Dedifferentiated amniotic fluid mesenchymal stem cell (primary cell): ENCODE data around the gene NPIPA2.
"Not testable (repeated sequence)": the region's sequence is repeated elsewhere in the genome, so short reads cannot be mapped to it uniquely, and the experiment has no call there.

Experiments
- DNase-seq: peaks from one replicate; pipeline ENCODE4 v3.0.0-alpha.2; 2016; ENCODE audit errors: extremely low spot score

Gene NPIPA2

DNA sequence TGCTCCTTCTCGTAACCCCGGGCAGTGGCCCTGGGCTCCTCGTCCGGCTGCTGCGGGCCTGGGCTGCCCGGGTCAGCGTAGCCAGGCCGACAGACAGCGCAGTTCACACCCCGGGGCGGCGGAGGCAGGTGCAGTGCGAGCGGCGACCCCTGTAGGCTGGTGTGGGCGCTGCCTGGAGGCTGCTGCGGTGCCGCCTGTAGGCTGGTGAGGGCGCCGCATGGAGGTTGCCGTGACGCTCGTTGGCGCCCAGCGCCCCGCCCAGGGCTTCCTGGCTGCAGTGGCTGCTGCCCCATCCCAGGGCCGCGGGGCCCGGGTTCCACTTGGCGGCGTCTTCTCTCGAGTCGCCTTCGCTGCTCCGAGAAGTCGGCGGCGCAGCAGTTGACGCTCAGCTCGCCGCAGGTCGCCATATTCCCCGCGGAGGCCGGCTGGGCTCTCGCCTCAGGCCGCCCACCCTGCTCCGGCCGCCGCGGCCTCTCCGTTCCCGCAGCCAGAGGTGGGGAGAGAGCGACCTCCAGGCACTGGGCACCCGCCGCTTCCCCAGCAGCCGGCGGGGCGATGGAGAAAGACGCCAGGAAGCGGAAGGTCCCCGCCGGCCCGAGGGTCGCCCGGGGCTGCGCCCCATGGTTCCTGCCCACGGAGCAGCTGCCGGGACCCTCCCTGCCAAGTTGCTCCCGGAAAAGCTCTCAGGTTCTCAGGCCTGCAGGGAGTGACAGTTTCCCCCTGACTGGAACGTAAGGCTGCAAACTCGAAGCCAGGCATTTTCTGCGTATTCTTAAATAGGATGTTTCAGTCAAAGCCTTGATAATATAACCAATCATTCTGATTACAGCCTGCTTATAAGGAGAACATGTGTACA is at the start of gene NPIPA2:
Gene NPIPA2 (plus strand): TSS at position 261 of the 856 bp plus-strand sequence. CDS start 5,533 bp downstream, outside the sequence.
- not testable (repeated sequence) for DNase-seq

DNA sequence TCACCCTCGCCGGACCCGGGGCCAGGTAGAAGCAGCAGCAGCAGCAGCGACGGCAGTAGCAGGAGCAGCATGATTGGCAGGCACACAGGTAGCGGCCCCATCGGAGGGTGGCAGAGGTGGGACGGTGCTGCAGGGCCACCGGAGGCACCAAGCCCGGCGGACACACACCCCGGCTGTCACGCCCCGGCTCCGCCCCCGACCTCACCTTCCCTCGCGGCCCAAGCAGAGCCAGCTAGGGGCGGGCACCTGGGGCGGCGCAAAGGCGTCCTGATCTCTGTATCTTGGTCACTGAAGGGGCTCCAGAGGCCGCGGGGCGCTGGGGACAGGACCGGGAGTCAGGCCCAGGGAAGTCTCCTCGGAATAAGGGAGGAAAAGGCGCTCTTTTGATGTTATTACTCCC is 48.2 kb upstream of the NPIPA2 start, which contains the start of gene PLA2G10:
Gene PLA2G10 (minus strand): TSS at position 180 of the 400 bp plus-strand sequence. CDS start 79 bp downstream, at position 101.
- DNase-seq = not testable (repeated sequence)

DNA sequence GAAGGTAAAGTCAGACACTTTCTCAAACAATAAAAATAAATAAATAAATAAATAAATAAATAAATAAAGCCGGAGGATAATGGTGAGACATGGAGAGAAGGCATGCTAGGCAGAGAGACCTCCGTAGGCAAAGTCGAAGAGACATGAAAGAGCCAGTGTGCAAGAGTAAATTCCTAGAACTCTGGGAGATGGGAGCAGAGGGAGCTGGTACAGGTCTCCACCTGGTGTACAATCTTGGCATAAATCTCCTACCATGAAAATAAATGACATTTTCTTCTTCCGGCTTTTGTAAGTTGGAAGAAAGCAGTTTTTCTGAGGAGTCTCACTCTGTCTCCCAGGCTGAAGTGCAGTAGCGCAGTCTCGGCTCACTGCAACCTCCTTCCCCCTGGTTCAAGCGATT is 40.5 kb upstream of the NPIPA2 start:
- DNase-seq = not testable (repeated sequence)

DNA sequence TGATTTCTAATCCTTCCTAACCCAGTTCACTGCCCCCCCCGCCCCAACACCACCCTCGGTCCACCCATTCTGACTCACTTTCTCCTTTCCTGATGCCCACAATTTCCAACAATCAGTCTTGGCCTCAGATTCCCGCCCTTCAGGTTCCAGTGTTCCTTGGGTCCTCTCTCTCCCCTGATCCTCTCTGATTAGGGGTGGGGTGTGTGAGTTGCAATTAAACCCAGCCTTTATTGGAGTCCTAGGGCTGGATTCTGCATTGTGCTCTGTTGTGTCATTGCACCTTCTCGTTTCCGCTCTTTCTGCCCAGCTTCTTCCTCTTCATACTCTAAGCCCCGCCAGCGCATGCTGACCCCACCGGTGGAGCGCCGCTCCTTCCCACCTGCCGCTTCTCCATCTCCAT is 39.7 kb upstream of the NPIPA2 start:
- DNase-seq = not testable (repeated sequence)

DNA sequence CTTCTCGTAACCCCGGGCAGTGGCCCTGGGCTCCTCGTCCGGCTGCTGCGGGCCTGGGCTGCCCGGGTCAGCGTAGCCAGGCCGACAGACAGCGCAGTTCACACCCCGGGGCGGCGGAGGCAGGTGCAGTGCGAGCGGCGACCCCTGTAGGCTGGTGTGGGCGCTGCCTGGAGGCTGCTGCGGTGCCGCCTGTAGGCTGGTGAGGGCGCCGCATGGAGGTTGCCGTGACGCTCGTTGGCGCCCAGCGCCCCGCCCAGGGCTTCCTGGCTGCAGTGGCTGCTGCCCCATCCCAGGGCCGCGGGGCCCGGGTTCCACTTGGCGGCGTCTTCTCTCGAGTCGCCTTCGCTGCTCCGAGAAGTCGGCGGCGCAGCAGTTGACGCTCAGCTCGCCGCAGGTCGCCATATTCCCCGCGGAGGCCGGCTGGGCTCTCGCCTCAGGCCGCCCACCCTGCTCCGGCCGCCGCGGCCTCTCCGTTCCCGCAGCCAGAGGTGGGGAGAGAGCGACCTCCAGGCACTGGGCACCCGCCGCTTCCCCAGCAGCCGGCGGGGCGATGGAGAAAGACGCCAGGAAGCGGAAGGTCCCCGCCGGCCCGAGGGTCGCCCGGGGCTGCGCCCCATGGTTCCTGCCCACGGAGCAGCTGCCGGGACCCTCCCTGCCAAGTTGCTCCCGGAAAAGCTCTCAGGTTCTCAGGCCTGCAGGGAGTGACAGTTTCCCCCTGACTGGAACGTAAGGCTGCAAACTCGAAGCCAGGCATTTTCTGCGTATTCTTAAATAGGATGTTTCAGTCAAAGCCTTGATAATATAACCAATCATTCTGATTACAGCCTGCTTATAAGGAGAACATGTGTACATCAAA is 38.9 kb upstream of the NPIPA2 start, which contains the start of gene NPIPA3:
Gene NPIPA3 (plus strand): TSS at position 256 of the 856 bp plus-strand sequence. CDS start 5,533 bp downstream, outside the sequence.
- not testable (repeated sequence) for DNase-seq

DNA sequence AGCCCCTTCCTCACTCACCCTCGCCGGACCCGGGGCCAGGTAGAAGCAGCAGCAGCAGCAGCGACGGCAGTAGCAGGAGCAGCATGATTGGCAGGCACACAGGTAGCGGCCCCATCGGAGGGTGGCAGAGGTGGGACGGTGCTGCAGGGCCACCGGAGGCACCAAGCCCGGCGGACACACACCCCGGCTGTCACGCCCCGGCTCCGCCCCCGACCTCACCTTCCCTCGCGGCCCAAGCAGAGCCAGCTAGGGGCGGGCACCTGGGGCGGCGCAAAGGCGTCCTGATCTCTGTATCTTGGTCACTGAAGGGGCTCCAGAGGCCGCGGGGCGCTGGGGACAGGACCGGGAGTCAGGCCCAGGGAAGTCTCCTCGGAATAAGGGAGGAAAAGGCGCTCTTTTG is 9.1 kb upstream of the NPIPA2 start:
- not testable (repeated sequence) for DNase-seq

DNA sequence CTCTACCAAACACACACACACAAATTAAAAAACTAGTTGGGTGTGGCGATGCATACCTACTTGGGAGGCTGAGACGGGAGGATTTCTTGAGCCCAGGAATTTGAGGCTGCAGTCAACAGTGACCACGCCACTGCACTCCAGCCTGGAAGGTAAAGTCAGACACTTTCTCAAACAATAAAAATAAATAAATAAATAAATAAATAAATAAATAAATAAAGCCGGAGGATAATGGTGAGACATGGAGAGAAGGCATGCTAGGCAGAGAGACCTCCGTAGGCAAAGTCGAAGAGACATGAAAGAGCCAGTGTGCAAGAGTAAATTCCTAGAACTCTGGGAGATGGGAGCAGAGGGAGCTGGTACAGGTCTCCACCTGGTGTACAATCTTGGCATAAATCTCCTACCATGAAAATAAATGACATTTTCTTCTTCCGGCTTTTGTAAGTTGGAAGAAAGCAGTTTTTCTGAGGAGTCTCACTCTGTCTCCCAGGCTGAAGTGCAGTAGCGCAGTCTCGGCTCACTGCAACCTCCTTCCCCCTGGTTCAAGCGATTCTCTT is 1.4 kb upstream of the NPIPA2 start:
- not testable (repeated sequence) for DNase-seq

DNA sequence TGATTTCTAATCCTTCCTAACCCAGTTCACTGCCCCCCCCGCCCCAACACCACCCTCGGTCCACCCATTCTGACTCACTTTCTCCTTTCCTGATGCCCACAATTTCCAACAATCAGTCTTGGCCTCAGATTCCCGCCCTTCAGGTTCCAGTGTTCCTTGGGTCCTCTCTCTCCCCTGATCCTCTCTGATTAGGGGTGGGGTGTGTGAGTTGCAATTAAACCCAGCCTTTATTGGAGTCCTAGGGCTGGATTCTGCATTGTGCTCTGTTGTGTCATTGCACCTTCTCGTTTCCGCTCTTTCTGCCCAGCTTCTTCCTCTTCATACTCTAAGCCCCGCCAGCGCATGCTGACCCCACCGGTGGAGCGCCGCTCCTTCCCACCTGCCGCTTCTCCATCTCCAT is 539 bp upstream of the NPIPA2 start:
- DNase-seq = not testable (repeated sequence)

DNA sequence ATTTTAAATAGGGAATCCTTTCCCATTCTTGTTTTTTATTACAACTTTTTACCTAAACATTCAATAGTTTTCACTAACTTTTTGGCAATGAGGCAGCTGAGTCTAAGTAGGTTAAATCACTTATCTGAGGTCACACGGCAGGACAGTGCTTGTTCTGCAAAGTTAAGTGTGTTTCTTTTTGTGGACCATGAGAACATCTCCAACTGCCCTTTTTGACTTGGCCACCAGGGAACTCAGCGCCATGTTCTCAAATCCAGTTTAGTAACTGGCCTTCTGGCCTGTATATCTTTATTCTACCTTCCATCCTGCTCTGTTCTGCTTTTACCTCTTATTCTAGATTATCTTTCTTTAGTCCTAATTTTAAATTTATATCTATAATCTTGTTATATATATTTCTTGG is 31.3 kb downstream of the NPIPA2 start:
- not testable (repeated sequence) for DNase-seq

DNA sequence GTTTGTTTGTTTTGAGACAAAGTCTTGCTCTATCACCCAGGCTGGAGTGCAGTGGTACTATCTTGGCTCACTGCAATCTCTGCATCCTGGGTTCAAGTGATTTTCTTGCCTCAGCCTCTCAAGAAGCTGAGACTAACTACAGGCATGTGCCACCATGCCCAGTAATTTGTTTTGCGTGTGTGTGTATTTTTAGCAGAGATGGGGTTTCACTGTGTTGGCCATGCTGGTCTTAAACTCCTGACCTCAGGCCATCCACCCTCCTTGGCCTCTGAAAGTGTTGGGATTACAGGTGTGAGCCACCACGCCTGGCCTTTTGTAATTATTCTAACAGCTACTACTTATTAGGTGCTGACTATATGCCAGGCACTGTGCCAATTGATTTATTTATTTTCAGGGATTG is 33.3 kb downstream of the NPIPA2 start:
- DNase-seq = not testable (repeated sequence)

DNA sequence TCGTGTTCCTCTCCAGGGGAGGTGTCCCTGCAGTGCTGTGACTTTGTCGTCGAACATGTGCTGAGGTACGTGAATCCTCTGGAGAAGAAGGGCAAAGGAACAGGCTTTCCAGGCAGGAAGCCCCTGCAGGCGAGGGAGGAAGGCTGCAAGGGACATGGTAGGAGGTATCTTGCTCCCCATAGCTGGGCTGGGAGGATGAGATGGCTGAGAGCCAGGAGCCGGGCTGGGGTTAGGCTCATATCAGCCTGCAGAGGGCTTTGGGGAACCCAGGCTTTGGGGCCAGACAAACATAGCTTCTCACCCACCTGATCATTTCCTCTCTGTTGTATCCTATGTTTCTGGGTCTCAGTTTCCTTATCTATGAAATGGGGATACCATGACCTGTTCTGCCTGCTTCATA is 34.4 kb downstream of the NPIPA2 start:
- not testable (repeated sequence) for DNase-seq

DNA sequence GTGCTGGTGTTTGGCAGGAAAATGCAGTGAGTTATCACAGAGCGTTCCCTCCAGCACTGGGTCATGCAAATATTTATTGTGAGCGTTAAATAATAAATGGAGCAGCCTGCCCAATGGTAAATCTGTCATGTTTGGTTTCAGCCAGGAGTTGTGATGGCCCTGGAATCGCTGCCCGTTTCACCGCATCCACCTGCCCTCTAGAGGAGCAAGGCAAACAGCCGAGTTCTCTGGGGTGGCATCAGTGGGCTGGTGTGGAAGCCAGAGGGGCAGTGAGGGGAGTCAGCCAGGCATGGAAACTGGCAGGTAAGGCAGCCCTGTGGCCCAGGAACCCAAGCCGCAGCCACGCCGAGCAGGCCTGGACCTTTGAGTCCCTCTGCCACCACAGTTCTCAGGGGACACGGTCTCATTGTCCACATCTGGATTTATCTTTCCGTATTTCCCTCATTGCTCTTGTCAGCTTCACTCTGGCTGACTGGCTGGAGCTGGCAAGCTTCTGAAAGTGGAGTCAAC is 37.1 kb downstream of the NPIPA2 start:
- not testable (repeated sequence) for DNase-seq

DNA sequence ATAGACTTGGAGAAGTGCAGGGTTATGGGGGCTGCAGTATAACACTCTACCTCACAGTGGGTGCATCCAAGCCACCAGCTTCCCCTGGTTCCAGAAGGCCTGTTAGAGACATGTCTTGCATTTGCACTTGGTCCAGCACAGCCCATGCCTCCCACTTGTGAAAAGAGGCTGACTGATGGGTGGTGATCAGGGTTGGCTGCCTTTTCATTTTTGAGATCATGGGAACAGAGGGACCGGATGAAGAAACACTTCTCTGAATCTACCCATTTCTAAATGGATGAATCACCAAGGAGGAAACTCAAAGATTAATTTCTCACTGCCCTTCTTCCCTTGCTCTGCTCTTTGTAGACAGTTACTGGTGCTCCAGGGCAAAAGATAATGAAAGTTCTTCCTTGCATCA is 43.8 kb downstream of the NPIPA2 start:
- DNase-seq = not testable (repeated sequence)

DNA sequence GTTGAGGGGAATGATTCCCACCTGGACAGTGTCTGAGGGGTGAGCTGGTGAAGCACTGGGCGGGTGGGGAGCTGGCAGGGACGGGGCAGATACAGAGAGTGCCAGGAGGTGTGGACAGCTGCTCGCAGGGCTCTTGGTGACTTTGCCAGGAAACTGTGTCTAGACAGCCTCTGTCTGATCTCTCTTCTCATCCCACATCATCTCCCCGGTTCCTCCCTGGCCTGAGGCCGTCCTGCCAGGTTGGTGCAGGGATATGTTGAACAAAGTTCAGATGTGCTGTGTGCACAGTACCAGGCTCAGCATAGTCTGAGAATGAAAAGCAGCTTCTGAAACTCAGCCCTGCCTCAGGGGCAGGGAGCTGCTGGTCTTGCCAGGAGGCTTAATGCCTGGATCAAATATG is 47.2 kb downstream of the NPIPA2 start:
- not testable (repeated sequence) for DNase-seq

DNA sequence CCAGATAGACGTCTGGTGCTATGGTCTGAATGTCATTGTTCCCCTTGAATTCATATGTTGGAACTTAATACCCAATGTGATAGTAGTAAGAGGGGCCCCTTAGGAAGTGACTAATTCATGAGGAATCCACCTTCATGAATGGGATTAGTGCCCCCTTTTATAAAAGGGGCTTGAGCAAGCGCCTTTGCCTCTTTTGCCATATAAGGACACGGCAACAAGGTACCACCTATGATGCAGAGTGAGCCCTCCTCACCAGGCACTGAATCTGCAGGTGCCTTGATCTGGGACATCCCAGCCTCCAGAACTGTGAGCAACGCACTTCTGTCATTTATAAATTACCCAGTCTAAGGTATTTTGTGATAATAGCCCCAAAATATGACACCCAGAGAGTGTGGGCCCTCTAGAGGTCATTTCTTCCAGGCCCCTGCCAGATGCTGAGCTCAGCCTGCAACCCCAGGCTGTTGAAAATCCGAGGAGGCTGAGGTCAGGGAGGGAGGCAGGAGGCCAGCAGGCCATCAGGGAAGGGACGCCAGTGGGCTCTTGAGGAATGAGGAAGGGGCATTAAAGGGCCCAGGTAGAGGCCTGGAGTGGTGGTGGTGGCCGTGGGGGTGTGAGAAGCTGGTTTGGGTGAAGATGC is 48.1 kb downstream of the NPIPA2 start:
- not testable (repeated sequence) for DNase-seq

DNA sequence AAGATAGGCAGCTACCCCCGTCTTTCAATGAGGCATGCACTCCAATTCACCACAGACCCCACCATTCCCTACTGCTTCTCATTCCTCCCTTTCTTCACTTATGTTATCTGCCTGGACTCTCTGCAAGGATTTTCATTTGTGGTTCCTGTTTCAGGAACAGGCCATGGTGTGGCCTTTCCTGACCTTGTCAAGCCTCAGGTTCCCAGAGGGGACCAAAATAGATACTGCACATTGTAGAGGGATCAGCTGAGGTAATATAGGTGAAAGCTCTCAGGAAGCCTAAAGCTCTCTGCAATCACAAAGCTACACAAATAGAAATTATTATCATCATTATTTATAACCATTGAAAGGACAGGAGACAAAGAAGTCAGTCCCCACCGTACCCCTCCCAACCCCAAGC is 50.6 kb downstream of the NPIPA2 start:
- DNase-seq = not testable (repeated sequence)

DNA sequence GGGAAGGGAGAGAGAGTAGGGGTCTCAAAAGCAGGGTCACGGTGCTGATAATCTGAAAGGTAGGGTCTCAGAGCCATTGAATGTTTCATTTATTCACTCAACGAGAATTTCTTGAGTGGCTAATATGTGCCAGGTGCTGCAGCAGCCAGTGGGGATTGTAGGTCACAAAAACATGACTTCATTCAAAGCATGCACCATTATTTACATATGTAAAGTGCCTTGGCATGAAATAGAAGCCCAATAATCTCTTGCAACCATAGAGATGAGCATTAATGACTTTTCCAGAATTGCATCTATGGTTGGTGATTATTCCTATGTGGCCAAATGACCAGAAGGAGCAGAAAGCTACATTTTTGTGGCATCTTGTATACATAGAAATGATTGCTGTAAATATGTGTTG is 55.2 kb downstream of the NPIPA2 start:
- not testable (repeated sequence) for DNase-seq

DNA sequence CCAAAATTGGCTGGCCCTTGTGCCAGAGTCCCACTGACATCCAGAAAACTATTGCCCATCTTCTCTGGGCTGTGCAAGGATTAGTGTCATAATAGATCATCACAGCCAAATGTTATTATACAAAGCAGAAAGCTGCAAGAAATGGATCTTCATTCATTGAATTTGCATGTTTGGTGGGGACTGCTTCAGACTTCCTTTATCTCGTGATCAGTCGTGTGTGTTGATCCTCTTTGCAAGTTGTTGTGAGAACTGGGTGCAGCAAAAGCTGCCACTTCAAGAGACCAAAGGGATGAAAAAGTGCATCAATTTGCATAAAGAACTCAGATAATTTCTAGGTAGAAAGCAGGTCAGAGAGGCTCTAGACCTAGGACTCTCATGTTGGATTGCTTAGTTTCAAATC is 61.2 kb downstream of the NPIPA2 start:
- not testable (repeated sequence) for DNase-seq

DNA sequence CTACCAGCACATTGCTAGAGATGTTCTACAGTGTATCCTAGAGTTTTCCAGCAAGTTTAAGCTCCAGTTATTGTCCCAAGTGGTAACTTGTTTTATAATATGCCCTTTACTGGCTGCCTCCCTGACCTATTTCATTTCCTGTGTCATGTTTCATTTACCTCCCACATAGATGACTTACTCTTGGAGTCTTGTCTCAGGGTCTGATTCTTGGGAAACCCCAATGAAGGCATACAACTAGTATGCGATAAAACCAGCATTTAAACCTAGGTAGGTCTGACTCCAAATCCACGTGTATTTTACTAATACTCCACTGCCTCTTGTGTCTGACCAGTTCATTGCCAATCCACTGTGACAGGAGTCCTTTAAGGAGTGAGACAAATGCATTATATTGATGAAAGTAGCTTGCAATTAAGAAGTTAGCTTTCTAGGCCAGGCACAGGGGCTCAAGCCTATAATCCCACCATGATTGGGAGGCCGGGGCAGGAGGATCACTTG is 64.9 kb downstream of the NPIPA2 start:
- DNase-seq = not testable (repeated sequence)

DNA sequence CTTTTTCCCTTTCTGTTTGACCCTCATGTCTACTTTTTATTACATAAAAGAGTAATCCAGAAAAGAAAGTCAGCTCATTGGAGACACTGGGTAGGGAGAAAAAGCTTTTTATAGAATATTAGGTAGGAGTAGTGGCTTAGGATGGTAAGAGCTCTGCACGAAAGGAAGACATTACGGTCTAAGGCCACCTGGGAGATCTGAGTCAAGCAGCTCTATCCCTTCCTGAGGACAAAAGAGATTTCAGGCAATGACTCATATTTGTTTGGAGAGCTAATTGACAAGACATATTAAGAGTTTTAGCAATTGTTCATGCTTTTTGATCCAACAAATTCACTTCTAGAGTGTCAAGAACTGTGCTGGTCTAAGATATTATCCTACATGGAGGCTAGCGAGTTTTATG is 71.6 kb downstream of the NPIPA2 start:
- DNase-seq = not testable (repeated sequence)
